ENCODE results near the gene AMZ1.
"Not testable (repeated sequence)": the region's sequence is repeated elsewhere in the genome, so short reads cannot be mapped to it uniquely, and the experiment has no call there.

The AMZ1 gene

GRCh38 chr7:2691011-2691707 is 3.2 kb downstream of the AMZ1 start:
- no peak for DNase-seq (ENCODE audit: low read depth in 2 of 2)

GRCh38 chr7:2691932-2692439 is 4.0 kb downstream of the AMZ1 start:
- not testable (repeated sequence) for DNase-seq (ENCODE audit: low read depth in 2 of 2)

- no peak for DNase-seq (ENCODE audit: low read depth in 2 of 2)
Observed at GRCh38 chr7:2692543-2692942, 4.5 kb downstream of the AMZ1 start.

GRCh38 chr7:2693420-2694121 is 5.6 kb downstream of the AMZ1 start:
- DNase-seq (ENCODE audit: low read depth in 2 of 2) = not testable (repeated sequence)

GRCh38 chr7:2694122-2694436 is 6.1 kb downstream of the AMZ1 start:
- not testable (repeated sequence) for DNase-seq (ENCODE audit: low read depth in 2 of 2)

- peak; percentile 27 to 46 for DNase-seq (ENCODE audit: low read depth in 2 of 2)
Observed at GRCh38 chr7:2698581-2699288, 10.7 kb downstream of the AMZ1 start.

- no peak for DNase-seq (ENCODE audit: low read depth in 2 of 2)
Observed at GRCh38 chr7:2699289-2699620, 11.3 kb downstream of the AMZ1 start.

- DNase-seq (ENCODE audit: low read depth in 2 of 2) = no peak
Observed at GRCh38 chr7:2700141-2700850, 12.3 kb downstream of the AMZ1 start.

GRCh38 chr7:2701424-2701823 is 13.4 kb downstream of the AMZ1 start:
- DNase-seq (ENCODE audit: low read depth in 2 of 2) = no peak

- DNase-seq (ENCODE audit: low read depth in 2 of 2) = no peak
Observed at GRCh38 chr7:2701832-2702593, 14.0 kb downstream of the AMZ1 start.

- no peak for DNase-seq (ENCODE audit: low read depth in 2 of 2)
Observed at GRCh38 chr7:2702594-2702957, 14.6 kb downstream of the AMZ1 start.

- no peak for DNase-seq (ENCODE audit: low read depth in 2 of 2)
Observed at GRCh38 chr7:2705371-2706096, 17.5 kb downstream of the AMZ1 start.

- no peak for DNase-seq (ENCODE audit: low read depth in 2 of 2)
Observed at GRCh38 chr7:2706685-2707126, 18.7 kb downstream of the AMZ1 start.

- DNase-seq (ENCODE audit: low read depth in 2 of 2) = no peak
Observed at GRCh38 chr7:2707481-2707880, 19.5 kb downstream of the AMZ1 start.

GRCh38 chr7:2708041-2708440 is 20.0 kb downstream of the AMZ1 start:
- DNase-seq (ENCODE audit: low read depth in 2 of 2) = no peak

GRCh38 chr7:2708547-2709310 is 20.7 kb downstream of the AMZ1 start:
- no peak for DNase-seq (ENCODE audit: low read depth in 2 of 2)

- DNase-seq (ENCODE audit: low read depth in 2 of 2) = peak; percentile 42 to 44
Observed at GRCh38 chr7:2709553-2710285, 21.7 kb downstream of the AMZ1 start.

GRCh38 chr7:2710286-2710655 is 22.3 kb downstream of the AMZ1 start:
- DNase-seq (ENCODE audit: low read depth in 2 of 2) = peak; percentile 32 to 34

- DNase-seq (ENCODE audit: low read depth in 2 of 2) = no peak
Observed at GRCh38 chr7:2710901-2711551, 23.0 kb downstream of the AMZ1 start.
